WTC11 (cell line): ENCODE measurements around the gene CLCA2. TPM values are rescaled to one million over a fixed set of nuclear protein-coding genes. Genes with fewer than 3 reads are reported as not detected.

ENCODE experiments used
- ATAC-seq: fragments of 200-7000 bp; cut with Tn5 transposase; 2 replicates; pipeline ENCODE4 v1.10.0; 2021; ENCODE audit warnings: mild to moderate bottlenecking, moderate library complexity
- CTCF ChIA-PET: fragments of 300-600 bp; sonication (Branson Sonifier 250); formaldehyde crosslinking; loops from one replicate; lab custom pipeline; 2021; ENCODE audit warnings: antibody characterized with exemption; lab: Charles Lee
- POLR2A ChIA-PET: fragments of 350-600 bp; sonication (Branson Sonifier 250); formaldehyde crosslinking; loops from one replicate; lab custom pipeline; 2021; ENCODE audit warnings: antibody characterized with exemption; lab: Charles Lee
- DNase-seq: peaks from one replicate; pipeline ENCODE4 v3.0.0; 2021; ENCODE audit warnings: low spot score
- H3K27ac Mint-ChIP-seq: 2 replicates; pipeline ENCODE4 v1.8.0; 2021; ENCODE audit warnings: mixed read lengths
- H3K27me3 Mint-ChIP-seq: 2 replicates; pipeline ENCODE4 v1.8.0; 2021; ENCODE audit warnings: low read depth, mild to moderate bottlenecking, moderate library complexity, mixed read lengths
- H3K36me3 Mint-ChIP-seq: 2 replicates; pipeline ENCODE4 v1.8.0; 2021; ENCODE audit warnings: mixed read lengths
- H3K4me1 Mint-ChIP-seq: 2 replicates; pipeline ENCODE4 v1.8.0; 2022; ENCODE audit warnings: mixed read lengths
- H3K4me3 Mint-ChIP-seq: 2 replicates; pipeline ENCODE4 v1.8.0; 2021; ENCODE audit warnings: mild to moderate bottlenecking, moderate library complexity, mixed read lengths
- H3K9me3 Mint-ChIP-seq: 2 replicates; pipeline ENCODE4 v1.8.0; 2021; ENCODE audit warnings: mixed read lengths
- ATF1 ChIP-seq: sonication (generic); formaldehyde crosslinking; IDR thresholded peaks from 2 replicates; pipeline ENCODE4 v1.8.1; 2023; ENCODE audit warnings: mild to moderate bottlenecking, moderate library complexity, missing genetic modification reagents
- ATF2 ChIP-seq: sonication (generic); formaldehyde crosslinking; IDR thresholded peaks from 2 replicates; pipeline ENCODE4 v1.8.1; 2022; ENCODE audit warnings: low read depth, missing genetic modification reagents, borderline replicate concordance
- ATF6 ChIP-seq: sonication (generic); formaldehyde crosslinking; IDR thresholded peaks from 2 replicates; pipeline ENCODE4 v1.8.1; 2023; ENCODE audit warnings: mild to moderate bottlenecking, missing genetic modification reagents
- CBFB ChIP-seq: sonication (generic); formaldehyde crosslinking; IDR thresholded peaks from 2 replicates; pipeline ENCODE4 v1.8.1; 2022; ENCODE audit warnings: mild to moderate bottlenecking, low read depth, missing genetic modification reagents
- CREB1 ChIP-seq: sonication (generic); formaldehyde crosslinking; IDR thresholded peaks from 2 replicates; pipeline ENCODE4 v1.8.0; 2023; ENCODE audit warnings: mild to moderate bottlenecking, missing genetic modification reagents
- CTCF ChIP-seq: fragments of 200-600 bp; IDR thresholded peaks from 2 replicates; pipeline ENCODE4 v1.8.0; 2022; ENCODE audit warnings: antibody characterized with exemption
- FOXK1 ChIP-seq: sonication (generic); formaldehyde crosslinking; IDR thresholded peaks from 2 replicates; pipeline ENCODE4 v1.8.0; 2022; ENCODE audit warnings: mild to moderate bottlenecking, moderate library complexity, missing genetic modification reagents
- MLX ChIP-seq: sonication (generic); formaldehyde crosslinking; IDR thresholded peaks from 2 replicates; pipeline ENCODE4 v1.8.1; 2023; ENCODE audit warnings: mild to moderate bottlenecking, missing genetic modification reagents, moderate library complexity
- NFATC4 ChIP-seq: fragments of 250-450 bp; sonication (Bioruptor Pico); IDR thresholded peaks from 2 replicates; pipeline ENCODE4 v1.9.0; 2021; ENCODE audit warnings: mild to moderate bottlenecking
- PRDM15 ChIP-seq: sonication (generic); formaldehyde crosslinking; IDR thresholded peaks from 2 replicates; pipeline ENCODE4 v1.8.0; 2022; ENCODE audit warnings: missing genetic modification reagents
- RELA ChIP-seq: sonication (generic); formaldehyde crosslinking; IDR thresholded peaks from 2 replicates; pipeline ENCODE4 v1.8.1; 2022; ENCODE audit warnings: missing genetic modification reagents, mild to moderate bottlenecking, borderline replicate concordance
- TEAD4 ChIP-seq: sonication (generic); formaldehyde crosslinking; IDR thresholded peaks from 2 replicates; pipeline ENCODE4 v1.8.0; 2022; ENCODE audit warnings: mild to moderate bottlenecking, missing genetic modification reagents
- TP53 ChIP-seq: sonication (generic); formaldehyde crosslinking; IDR thresholded peaks from 2 replicates; pipeline ENCODE4 v1.8.1; 2023; ENCODE audit warnings: mild to moderate bottlenecking, missing genetic modification reagents
- USF2 ChIP-seq: sonication (generic); formaldehyde crosslinking; IDR thresholded peaks from 2 replicates; pipeline ENCODE4 v1.8.1; 2023; ENCODE audit warnings: mild to moderate bottlenecking, missing genetic modification reagents, moderate library complexity
- ZNF281 ChIP-seq: sonication (generic); formaldehyde crosslinking; IDR thresholded peaks from 2 replicates; pipeline ENCODE4 v1.8.0; 2023; ENCODE audit warnings: mild to moderate bottlenecking, missing genetic modification reagents
- ZNF532 ChIP-seq: fragments of 250-450 bp; sonication (Bioruptor Pico); IDR thresholded peaks from 2 replicates; pipeline ENCODE4 v1.9.0; 2021; ENCODE audit warnings: mild to moderate bottlenecking, borderline replicate concordance
- total RNA-seq: library from RNA; stranded (reverse); gene quantifications from 3 replicates; pipeline ENCODE4 v1.2.3, GENCODE V29; 2021

CLCA2 gene
- total RNA-seq, 1 experiment from 2014 or later = 0.07 TPM

GRCh38 chr1:86434059-86434458, 10.1 kb downstream of the CLCA2 start (continued):
- TF ChIP-seq ZNF532 = no peak
- TF ChIP-seq CBFB = no peak
- TF ChIP-seq TP53 (CRISPR knock-in tag) = no peak
- TF ChIP-seq MLX = no peak
- no peak for TF ChIP-seq ATF1

- no peaks in the 10 kb centered on the region for H3K36me3 Mint-ChIP-seq
- H3K27me3 Mint-ChIP-seq = no peaks in the 10 kb centered on the region
- ATAC-seq (no peak), DNase-seq (no peak)
- no peak overlapping the region for H3K27ac Mint-ChIP-seq
- TF ChIP-seq TEAD4 (CRISPR knock-in tag) (no peak), PRDM15 (no peak), ZNF281 (CRISPR knock-in tag) (no peak), FOXK1 (CRISPR knock-in tag) (no peak), USF2 (CRISPR knock-in tag) (no peak), ATF6 (no peak), ATF2 (CRISPR knock-in tag) (no peak), CREB1 (CRISPR knock-in tag) (no peak), NFATC4 (no peak), RELA (CRISPR knock-in tag) (no peak), CTCF (no peak)
- ChIA-PET POLR2A (no interaction called here), CTCF (no interaction called here)
- no peaks in the 10 kb centered on the region for H3K9me3 Mint-ChIP-seq
- H3K4me3 Mint-ChIP-seq = no peak overlapping the region
- no peaks in the 10 kb centered on the region for H3K4me1 Mint-ChIP-seq
Observed at GRCh38 chr1:86435327-86435726, 11.4 kb downstream of the CLCA2 start.
